Stimulated activated memory B cell treated with anti-CD40 and anti-IgM and Interleukin-4, amounts not matched to agents 10 μg/mL and 1 μg/mL and 100 μg/mL, for 72 hours (primary cell): ENCODE measurements around the gene RBM20.
A peak's percentile ranks its signal among the peaks of the same experiment; 100 is the strongest.
"Not testable (repeated sequence)": the region's sequence is repeated elsewhere in the genome, so short reads cannot be mapped to it uniquely, and the experiment has no call there.

Experiments
- ATAC-seq: fragments of 150-1000 bp; cut with Tn5 transposase; 2 replicates; pipeline ENCODE4 v1.10.0; 2021
- H3K27ac Mint-ChIP-seq: one replicate; pipeline ENCODE4 v1.8.0; 2022; ENCODE audit warnings: mild to moderate bottlenecking, mixed read lengths
- H3K27me3 Mint-ChIP-seq: one replicate; pipeline ENCODE4 v1.8.0; 2022; ENCODE audit warnings: mixed read lengths
- H3K36me3 Mint-ChIP-seq: one replicate; pipeline ENCODE4 v1.8.0; 2022; ENCODE audit warnings: mixed read lengths
- H3K4me1 Mint-ChIP-seq: one replicate; pipeline ENCODE4 v1.8.0; 2022; ENCODE audit warnings: mixed read lengths
- H3K4me3 Mint-ChIP-seq: one replicate; pipeline ENCODE4 v1.8.0; 2022; ENCODE audit warnings: mild to moderate bottlenecking, moderate library complexity, mixed read lengths
- H3K9me3 Mint-ChIP-seq: one replicate; pipeline ENCODE4 v1.8.0; 2022; ENCODE audit warnings: mixed read lengths

The RBM20 gene

GRCh38 chr10:110643653-110644597 lies at the start of gene RBM20:
TSS of gene RBM20 (plus strand) at chr10:110644336. CDS start at chr10:110644455, 119 bp downstream.
- H3K27ac Mint-ChIP-seq = no peak within 1 kb of the TSS
- peak within 1 kb of the TSS; percentile 81 for H3K4me3 Mint-ChIP-seq
- H3K9me3 Mint-ChIP-seq = no peaks in the 10 kb centered on the region
- peaks cover 51% of the 10 kb centered on the region for H3K27me3 Mint-ChIP-seq
- peaks cover 25% of the 10 kb centered on the region for H3K4me1 Mint-ChIP-seq
- ATAC-seq = peak; percentile 60
- H3K36me3 Mint-ChIP-seq = no peaks in the 10 kb centered on the region

GRCh38 chr10:110597476-110597875 lies 46.7 kb upstream of the RBM20 start:
- Mint-ChIP-seq H3K4me3 (no peak overlapping the region), H3K36me3 (peaks cover 42% of the 10 kb centered on the region), H3K27ac (no peak overlapping the region), H3K9me3 (no peaks in the 10 kb centered on the region), H3K4me1 (no peaks in the 10 kb centered on the region), H3K27me3 (no peaks in the 10 kb centered on the region)
- ATAC-seq = no peak

- H3K36me3 Mint-ChIP-seq = peaks cover 47% of the 10 kb centered on the region
- no peaks in the 10 kb centered on the region for H3K27me3 Mint-ChIP-seq
- no peak for ATAC-seq
- H3K4me3 Mint-ChIP-seq = no peak overlapping the region
- H3K4me1 Mint-ChIP-seq = no peaks in the 10 kb centered on the region
- no peak overlapping the region for H3K27ac Mint-ChIP-seq
- H3K9me3 Mint-ChIP-seq = no peaks in the 10 kb centered on the region
These were observed 43.5 kb upstream of the RBM20 start for GRCh38 chr10:110600487-110601101.

- Mint-ChIP-seq H3K4me3 (no peak overlapping the region), H3K36me3 (peaks cover 41% of the 10 kb centered on the region), H3K4me1 (no peaks in the 10 kb centered on the region), H3K9me3 (no peaks in the 10 kb centered on the region), H3K27ac (no peak overlapping the region), H3K27me3 (no peaks in the 10 kb centered on the region)
- ATAC-seq = no peak
These were observed 42.6 kb upstream of the RBM20 start for GRCh38 chr10:110601581-110601980.

- no peak overlapping the region for H3K27ac Mint-ChIP-seq
- no peak for ATAC-seq
- H3K36me3 Mint-ChIP-seq = peaks cover 15% of the 10 kb centered on the region
- peaks cover 33% of the 10 kb centered on the region for H3K4me1 Mint-ChIP-seq
- no peak overlapping the region for H3K4me3 Mint-ChIP-seq
- no peaks in the 10 kb centered on the region for H3K9me3 Mint-ChIP-seq
- H3K27me3 Mint-ChIP-seq = no peaks in the 10 kb centered on the region
These were observed 36.0 kb upstream of the RBM20 start for GRCh38 chr10:110608087-110608486.

GRCh38 chr10:110609605-110610004 lies 34.5 kb upstream of the RBM20 start:
- Mint-ChIP-seq H3K27ac (no peak overlapping the region), H3K36me3 (peaks cover 7% of the 10 kb centered on the region), H3K4me3 (no peak overlapping the region), H3K9me3 (no peaks in the 10 kb centered on the region), H3K4me1 (peaks cover 48% of the 10 kb centered on the region), H3K27me3 (no peaks in the 10 kb centered on the region)
- ATAC-seq = no peak

GRCh38 chr10:110610308-110610774 lies 33.8 kb upstream of the RBM20 start:
- H3K27me3 Mint-ChIP-seq = no peaks in the 10 kb centered on the region
- H3K9me3 Mint-ChIP-seq = no peaks in the 10 kb centered on the region
- peaks cover under 1% of the 10 kb centered on the region for H3K36me3 Mint-ChIP-seq
- ATAC-seq = no peak
- H3K27ac Mint-ChIP-seq = no peak overlapping the region
- H3K4me3 Mint-ChIP-seq = no peak overlapping the region
- H3K4me1 Mint-ChIP-seq = peaks cover 50% of the 10 kb centered on the region

- not testable (repeated sequence) for H3K27ac Mint-ChIP-seq, H3K4me3 Mint-ChIP-seq, H3K9me3 Mint-ChIP-seq, H3K27me3 Mint-ChIP-seq, H3K36me3 Mint-ChIP-seq, ATAC-seq
- H3K4me1 Mint-ChIP-seq = peaks cover 55% of the 10 kb centered on the region
These were observed 33.4 kb upstream of the RBM20 start for GRCh38 chr10:110610781-110611180.

GRCh38 chr10:110612087-110612486 lies 32.0 kb upstream of the RBM20 start:
- peaks cover 59% of the 10 kb centered on the region for H3K4me1 Mint-ChIP-seq
- peak; percentile 78 for ATAC-seq
- H3K36me3 Mint-ChIP-seq = no peaks in the 10 kb centered on the region
- H3K27me3 Mint-ChIP-seq = no peaks in the 10 kb centered on the region
- H3K4me3 Mint-ChIP-seq = no peak overlapping the region
- peak overlapping the region; percentile 85 for H3K27ac Mint-ChIP-seq
- no peaks in the 10 kb centered on the region for H3K9me3 Mint-ChIP-seq

GRCh38 chr10:110612629-110613028 lies 31.5 kb upstream of the RBM20 start:
- Mint-ChIP-seq H3K9me3 (no peaks in the 10 kb centered on the region), H3K36me3 (no peaks in the 10 kb centered on the region), H3K4me3 (no peak overlapping the region), H3K27ac (peak overlapping the region; percentile 85), H3K4me1 (peaks cover 59% of the 10 kb centered on the region), H3K27me3 (no peaks in the 10 kb centered on the region)
- no peak for ATAC-seq

GRCh38 chr10:110613341-110613995 lies 30.7 kb upstream of the RBM20 start:
- peak; percentile 65 for ATAC-seq
- Mint-ChIP-seq H3K27ac (peak overlapping the region; percentile 85), H3K27me3 (no peaks in the 10 kb centered on the region), H3K9me3 (no peaks in the 10 kb centered on the region), H3K4me3 (no peak overlapping the region), H3K36me3 (no peaks in the 10 kb centered on the region), H3K4me1 (peaks cover 59% of the 10 kb centered on the region)

- H3K4me1 Mint-ChIP-seq = peaks cover 59% of the 10 kb centered on the region
- peak overlapping the region; percentile 85 for H3K27ac Mint-ChIP-seq
- H3K4me3 Mint-ChIP-seq = no peak overlapping the region
- ATAC-seq = peak; percentile 68
- H3K9me3 Mint-ChIP-seq = no peaks in the 10 kb centered on the region
- no peaks in the 10 kb centered on the region for H3K27me3 Mint-ChIP-seq
- no peaks in the 10 kb centered on the region for H3K36me3 Mint-ChIP-seq
These were observed 30.1 kb upstream of the RBM20 start for GRCh38 chr10:110613996-110614495.

- H3K9me3 Mint-ChIP-seq = no peaks in the 10 kb centered on the region
- H3K4me1 Mint-ChIP-seq = peaks cover 55% of the 10 kb centered on the region
- H3K36me3 Mint-ChIP-seq = no peaks in the 10 kb centered on the region
- H3K27ac Mint-ChIP-seq = peak overlapping the region; percentile 25
- ATAC-seq = no peak
- H3K4me3 Mint-ChIP-seq = no peak overlapping the region
- no peaks in the 10 kb centered on the region for H3K27me3 Mint-ChIP-seq
These were observed 28.9 kb upstream of the RBM20 start for GRCh38 chr10:110615057-110615747.

GRCh38 chr10:110616493-110617033 lies 27.6 kb upstream of the RBM20 start:
- peaks cover 42% of the 10 kb centered on the region for H3K4me1 Mint-ChIP-seq
- no peaks in the 10 kb centered on the region for H3K9me3 Mint-ChIP-seq
- no peaks in the 10 kb centered on the region for H3K36me3 Mint-ChIP-seq
- peak overlapping the region; percentile 25 for H3K27ac Mint-ChIP-seq
- no peak overlapping the region for H3K4me3 Mint-ChIP-seq
- no peaks in the 10 kb centered on the region for H3K27me3 Mint-ChIP-seq
- no peak for ATAC-seq
